H1 (cell line): ENCODE results near the gene TMEM253. TPM values are rescaled to one million over a fixed set of nuclear protein-coding genes. Genes with fewer than 3 reads are reported as not detected.

Experiments
- E2F6 ChIP-seq: IDR thresholded peaks from 2 replicates; pipeline ENCODE4 v1.6.1; 2012; ENCODE audit warnings: inconsistent platforms
- JUND ChIP-seq: IDR thresholded peaks from 2 replicates; pipeline ENCODE4 v1.6.1; 2011; ENCODE audit warnings: mild to moderate bottlenecking, improper control_type of control experiment, low read length
- MAFK ChIP-seq: IDR thresholded peaks from 2 replicates; pipeline ENCODE4 v1.6.1; 2012; ENCODE audit warnings: low read depth, mild to moderate bottlenecking, improper control_type of control experiment, low read length
- polyA plus RNA-seq, 7 experiments: library from polyadenylated mRNA; depleted of rRNA in 3 of 7; stranded (reverse) in 5 of 7; unstranded in 2 of 7; fragments of >200 nt in 5 of 7; fragments of 200-250 nt in 2 of 7; gene quantifications; 1 replicate in 5 of 7; 2 replicates in 1 of 7; 4 replicates in 1 of 7; pipeline versions ENCODE4 v1.2.1 to v1.2.3, GENCODE V29; 2011 to 2013; ENCODE audit warnings: missing spikeins in 2 of 7, mixed read lengths in 2 of 7
- total RNA-seq: library from RNA; stranded (reverse); fragmentation: NEBNext Ultra II Directional; extraction: Animal tissue kit (Norgen Biotek cat#: 25700); gene quantifications from 2 replicates; pipeline ENCODE4 v1.2.1, GENCODE V29; 2021

TMEM253 gene
- total and polyA plus RNA-seq, 2 of the 8 experiments (the other 6 are each of a cell fraction or from before 2014, with no cell fraction given), result 1.9 to 2.2 TPM

- TF ChIP-seq JUND (no peak), MAFK (no peak), E2F6 (no peak)
Observed at GRCh38 chr14:21133901-21134300, 33.0 kb downstream of the TMEM253 start (continued).
